CD4-positive, alpha-beta T cell treated with Interleukin-1 beta for 1 hour (primary cell): ENCODE measurements around the gene CTSS.
"Not testable (repeated sequence)": the region's sequence is repeated elsewhere in the genome, so short reads cannot be mapped to it uniquely, and the experiment has no call there.

Source experiments
- DNase-seq, 2 donors: peaks; one replicate each; pipeline ENCODE4 v3.0.0-alpha.2; 2020 to 2022

Gene CTSS

DNA sequence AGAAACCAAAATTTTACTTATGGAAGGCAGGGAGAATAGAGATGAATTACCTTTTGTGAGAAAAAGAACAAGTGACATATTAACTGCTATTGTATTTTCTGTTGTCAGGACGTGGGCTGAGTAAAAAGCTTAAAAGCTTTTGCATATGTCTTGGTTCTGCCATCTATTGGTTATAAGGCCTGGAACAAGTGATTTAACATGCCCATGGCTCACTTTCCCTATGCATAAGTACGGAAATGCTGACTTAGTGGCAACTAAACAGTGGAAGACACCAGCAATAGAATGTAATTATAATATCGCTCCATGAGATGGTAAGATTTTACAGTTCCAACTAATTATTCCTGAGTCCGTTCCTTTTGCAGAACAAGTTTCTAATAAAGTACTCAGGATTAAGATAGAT lies 6.7 kb upstream of the CTSS start:
- DNase-seq = no peak

DNA sequence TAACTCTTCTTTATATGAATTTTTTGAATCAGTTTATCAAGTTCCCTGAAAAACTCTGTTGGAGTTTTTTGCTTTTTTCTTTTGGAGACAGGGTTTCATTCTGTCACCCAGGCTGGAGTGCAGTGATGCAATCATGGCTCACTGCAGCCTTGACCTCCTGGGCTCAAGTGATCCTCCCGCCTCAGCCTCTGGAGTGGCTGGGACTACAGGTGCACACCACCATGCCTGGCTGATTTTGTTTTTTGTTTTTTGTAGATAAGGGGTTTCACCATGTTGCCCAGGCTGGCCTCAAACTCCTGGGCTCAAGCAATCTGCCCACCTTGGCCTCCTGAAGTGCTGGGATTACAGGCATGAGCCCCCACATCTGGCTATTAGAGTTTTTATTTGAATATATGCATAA lies 2.1 kb upstream of the CTSS start:
- DNase-seq = not testable (repeated sequence)

DNA sequence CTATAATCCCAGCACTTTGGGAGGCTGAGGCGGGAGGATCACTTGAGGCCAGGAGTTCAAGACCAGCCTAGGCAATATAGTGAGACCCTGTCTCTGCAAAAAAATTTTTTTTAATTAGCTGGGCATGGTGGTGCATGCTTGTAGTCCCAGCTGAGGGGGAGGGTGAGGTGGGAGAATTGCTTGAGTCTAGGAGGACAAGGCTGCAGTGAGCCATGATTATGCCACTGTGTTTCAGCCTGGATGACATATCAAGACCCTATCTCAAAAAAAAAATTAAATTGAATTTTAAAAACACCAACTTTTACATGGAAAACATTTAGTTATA lies 361 bp upstream of the CTSS start:
- not testable (repeated sequence) for DNase-seq

DNA sequence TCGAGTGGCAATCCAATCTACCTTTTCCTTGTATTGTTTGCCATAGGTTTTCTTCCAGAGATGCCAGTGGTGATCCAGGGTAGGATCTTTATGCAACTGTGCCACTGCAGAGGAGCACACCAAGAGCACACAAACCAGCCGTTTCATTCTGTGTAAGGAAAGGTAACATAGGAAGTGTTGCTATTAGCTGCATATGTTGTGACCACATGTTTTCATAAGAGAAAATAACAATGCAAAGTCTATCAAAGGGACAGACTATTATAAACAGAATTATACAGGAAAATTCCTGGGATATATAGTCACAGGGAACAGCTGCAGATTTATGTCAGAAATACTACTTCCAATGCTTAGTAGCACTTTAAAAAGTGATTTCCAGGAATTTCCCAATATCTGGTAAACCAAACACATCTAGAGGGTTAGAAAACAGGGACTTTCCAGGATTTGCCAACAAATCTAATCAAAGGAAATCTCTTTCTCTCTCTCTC lies 919 bp downstream of the CTSS start:
- peak in 1 of 2 donors; percentile 25 for DNase-seq

DNA sequence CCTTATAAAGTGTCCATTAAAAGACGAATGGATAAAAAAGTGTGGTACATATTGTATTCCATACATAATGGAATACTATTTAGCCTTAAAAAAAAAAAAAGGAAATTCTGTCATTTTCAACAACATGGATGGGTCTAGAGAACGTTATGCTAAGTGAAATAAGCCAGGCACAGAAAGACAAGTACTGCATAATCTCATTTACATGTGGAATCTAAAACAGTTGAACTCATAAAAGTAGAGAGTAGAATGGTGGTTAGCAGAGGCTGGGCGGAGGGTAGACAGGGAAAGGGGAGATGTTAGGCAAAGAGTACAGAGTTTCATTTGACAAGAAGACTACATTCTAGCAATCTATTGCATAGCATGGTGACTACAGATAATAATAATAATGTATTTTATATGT lies 2.6 kb downstream of the CTSS start:
- no peak for DNase-seq

DNA sequence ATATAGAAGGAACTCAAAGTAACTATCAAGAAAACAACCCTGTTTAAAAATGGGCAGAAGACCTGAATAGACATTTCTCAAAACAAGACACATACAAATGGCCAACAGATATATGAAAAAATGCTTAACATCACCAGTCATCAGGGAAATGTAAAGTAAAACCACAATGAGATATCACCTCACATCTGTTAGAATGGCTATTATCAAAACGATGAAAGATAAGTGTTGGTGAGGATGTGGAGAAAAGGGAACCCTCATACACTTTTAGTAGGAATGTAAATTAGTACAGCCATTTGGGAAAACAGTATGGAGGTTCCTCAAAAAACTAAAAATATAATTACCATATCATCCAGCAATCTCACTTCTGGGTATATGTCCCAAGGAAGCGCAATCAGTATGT lies 3.0 kb downstream of the CTSS start:
- no peak for DNase-seq

DNA sequence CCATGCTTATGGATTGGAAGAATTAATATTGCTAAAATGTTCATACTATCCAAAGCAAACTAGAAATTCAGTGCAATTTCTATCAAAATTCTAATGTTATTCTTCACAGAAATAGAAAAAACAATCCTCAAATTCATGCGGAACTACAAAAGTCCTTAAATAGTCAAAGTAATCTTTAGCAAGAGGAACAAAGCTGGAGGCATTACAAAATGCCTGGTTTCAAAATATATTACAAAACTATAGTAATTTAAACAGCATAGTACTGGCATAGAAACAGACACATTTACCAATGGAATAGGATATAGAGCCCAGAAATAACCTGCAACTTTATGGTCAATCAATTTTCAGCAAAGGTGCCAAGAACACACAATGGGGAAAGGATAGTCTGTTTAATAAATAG lies 3.8 kb downstream of the CTSS start:
- no peak for DNase-seq

DNA sequence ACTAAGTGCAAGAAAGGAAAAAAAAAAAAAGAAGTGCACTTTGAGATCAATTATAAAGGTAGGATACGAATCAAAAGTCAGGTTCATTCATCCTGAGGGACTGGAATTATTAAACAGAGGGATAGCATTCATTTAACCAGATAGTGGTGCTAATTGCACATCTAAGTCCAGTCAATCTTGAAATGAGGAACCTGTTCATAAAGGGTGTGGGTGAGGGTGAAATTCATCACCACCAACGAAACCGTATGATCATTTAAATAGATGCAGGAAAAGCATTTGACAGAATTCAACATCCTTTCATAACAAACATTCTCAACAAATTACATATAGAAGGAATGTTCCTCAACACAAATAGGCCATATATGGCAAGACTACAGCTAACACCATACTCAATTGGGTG lies 5.6 kb downstream of the CTSS start:
- no peak for DNase-seq

DNA sequence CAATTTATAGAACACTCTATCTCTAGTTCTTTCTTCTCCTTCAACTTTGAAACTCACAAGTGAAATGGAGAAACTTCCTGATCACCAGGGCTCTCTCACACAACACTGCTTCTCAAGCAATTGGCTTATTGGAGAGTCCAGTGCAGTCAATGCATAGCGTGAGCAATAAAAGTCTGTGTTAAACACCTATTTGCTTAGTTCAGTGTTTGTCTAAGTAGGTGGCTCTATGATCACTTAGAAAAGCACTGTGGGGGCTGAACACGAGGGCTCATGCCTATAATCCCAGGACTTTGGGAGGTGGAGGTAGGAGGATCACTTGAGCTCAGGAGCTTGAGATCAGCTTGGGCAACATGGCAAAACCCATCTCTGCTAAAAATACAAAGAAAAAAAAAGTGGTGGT lies 12.2 kb downstream of the CTSS start:
- no peak for DNase-seq

DNA sequence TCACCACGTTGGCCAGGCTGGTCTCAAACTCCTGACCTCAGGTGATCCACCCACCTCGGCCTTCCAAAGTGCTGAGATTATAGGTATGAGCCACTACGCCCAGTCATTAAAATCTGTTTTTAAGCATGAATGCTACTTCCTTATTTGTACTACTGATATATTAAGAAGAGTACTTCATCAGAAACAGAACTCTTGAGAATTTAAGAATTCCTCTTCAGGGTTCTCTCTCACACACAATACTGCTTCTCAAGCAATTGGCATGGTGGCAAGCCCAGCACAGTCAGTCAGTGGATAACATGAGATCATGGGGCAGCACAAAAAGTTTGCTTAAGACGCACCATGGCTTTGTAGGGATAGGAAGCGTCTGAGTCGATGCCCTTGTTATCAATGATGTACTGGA lies 14.1 kb downstream of the CTSS start:
- DNase-seq = no peak

DNA sequence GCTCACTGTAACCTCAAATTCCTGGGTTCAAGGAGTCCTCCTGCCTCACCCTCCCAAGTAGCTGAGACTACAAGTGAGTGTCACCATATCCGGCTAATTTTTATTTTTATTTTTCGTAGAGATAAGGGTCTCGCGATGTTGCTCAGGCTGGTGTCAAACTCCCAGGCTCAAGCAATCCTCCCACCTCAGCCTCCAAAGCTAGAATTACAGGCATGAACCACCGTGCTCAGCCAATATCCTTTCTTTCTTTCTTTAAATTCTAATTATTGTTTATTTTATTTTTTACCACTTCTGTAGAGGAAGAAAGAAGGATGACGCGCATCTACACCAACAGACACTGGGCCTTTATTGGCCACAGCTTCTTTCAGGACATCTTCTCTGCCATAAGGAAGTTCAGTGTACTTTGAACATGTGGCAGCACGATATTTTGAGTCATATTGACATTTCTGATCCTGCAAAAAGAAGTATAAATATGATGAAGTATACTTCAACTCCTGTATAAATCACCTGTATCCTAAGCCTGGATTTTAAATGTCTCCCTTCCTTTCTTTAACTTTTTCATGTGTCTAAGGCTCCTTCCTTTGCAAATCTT lies 15.8 kb downstream of the CTSS start:
- DNase-seq = no peak

DNA sequence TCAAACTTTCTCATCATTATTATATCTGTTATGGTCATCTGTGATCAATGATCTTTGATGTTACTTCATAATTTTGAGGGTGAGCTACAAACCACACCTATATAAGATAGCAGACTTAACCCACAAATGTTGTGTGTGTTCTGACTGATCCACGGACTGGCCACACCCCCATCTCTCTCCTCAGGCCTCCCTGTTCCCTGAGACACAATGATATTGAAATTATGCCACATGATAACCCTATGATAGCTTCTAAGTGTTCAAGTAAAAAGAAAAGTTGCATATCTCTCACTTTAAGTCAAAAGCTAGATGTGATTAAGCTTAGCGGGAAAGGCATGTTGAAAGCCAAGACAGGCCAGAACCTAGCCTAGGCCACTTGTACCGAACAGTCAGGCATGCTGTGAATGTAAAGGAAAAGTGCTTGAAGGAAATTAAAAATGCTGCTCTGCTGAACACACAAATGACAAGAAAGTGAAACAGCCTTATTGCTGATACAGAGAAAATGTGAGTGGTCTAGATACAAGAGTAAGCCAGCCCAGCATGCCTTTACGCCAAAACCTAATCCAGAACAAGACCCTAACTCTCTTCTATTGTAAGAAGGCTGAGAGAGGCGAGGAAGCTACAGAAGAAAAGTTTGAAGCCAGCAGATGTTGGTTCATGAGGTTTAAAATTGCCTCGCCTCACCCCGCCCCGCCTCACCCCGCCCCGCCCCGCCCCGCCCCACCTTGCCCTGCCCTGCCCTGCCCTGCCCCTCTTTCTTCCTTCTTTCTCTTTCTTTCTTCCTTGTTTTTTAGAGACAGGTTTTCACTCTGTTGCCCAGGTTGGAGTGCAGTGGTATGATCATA lies 16.5 kb downstream of the CTSS start:
- no peak for DNase-seq

DNA sequence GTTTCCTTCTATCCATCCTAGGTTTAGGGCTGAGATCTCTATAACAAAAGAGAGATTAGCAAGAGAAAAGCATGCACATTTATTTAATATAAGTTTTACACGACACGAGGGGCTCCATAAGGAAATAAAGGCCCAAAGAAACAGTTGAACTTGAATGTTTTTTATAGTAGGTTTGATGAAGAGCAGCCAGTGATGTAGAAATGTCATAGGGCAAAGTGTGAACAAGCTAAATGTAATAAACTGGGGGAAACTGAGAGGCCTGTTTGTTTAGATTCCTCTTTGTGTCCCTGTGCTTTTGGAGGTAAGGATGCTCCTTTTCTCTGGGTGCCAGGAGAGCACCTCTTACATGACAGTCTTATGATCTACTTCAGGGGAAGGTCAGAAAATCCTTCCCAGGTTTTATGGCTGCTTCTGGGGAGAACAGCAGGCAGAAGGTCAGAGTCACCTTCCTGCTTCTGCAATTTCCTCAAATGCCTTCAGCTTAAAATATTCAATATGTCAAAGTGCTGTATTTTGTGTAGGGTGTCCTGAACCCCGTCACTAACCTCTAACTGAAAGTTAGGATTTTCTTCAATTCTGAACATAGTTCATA lies 35.4 kb downstream of the CTSS start:
- no peak for DNase-seq

DNA sequence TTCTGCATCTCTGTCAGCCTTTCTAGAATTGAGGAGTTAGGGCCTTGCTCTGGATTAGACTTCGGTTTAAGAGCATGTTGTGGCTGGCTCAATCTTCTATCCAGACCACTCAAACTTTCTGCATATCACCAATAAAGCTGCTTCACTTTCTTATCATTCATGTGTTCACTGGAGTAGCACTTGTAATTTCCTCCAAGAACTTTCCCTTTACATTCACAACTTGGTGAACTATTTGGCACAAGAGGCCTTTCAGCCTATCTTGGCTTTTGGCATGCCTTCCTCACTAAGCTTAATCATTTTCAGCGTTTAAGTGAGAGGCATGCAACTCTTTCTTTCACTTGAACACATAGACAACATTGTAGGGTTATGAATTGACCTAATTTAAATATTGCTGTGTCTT lies 41.2 kb downstream of the CTSS start:
- DNase-seq = no peak

DNA sequence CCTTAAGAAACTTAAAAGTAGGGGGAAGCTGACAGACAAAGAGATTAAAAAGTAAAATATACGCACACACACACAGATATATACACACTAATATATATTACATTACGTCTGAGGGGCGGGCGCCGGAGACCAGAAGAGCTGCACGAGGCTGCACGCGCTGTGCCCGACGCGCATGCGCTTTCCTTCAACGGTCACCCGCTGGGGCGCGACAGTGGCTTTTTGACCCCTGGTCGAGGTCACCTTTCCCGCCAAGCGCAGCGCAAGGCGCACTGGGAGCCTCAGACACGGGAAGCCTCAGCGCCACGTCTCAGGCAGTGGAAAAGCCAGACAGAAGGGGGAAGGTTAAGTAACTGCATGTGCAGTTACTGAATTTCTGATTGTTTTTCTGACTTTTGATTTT lies 44.9 kb downstream of the CTSS start, which contains the start of gene HORMAD1:
HORMAD1 (minus strand) TSS at position 193 of the 400 bp plus-strand sequence. CDS start 1,390 bp downstream, outside the sequence.
- no peak for DNase-seq

DNA sequence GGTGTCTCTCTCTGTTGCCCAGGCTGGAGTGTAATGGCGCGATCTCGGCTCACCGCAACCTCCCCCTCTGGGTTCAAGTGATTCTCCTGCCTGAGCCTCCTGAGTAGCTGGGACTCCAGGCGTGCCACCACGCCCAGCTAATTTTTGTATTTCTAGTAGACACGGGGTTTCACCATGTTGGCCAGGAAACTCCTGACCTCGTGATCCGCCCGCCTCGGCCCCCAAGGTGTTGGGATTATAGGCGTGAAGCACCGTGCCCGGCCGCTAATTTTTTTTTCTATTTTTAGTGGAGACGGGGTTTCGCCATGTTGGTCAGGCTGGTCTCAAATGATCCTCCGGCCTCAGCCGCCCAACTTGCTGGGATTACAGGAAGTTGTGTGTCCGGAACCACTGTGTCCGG lies 45.5 kb downstream of the CTSS start:
- DNase-seq = no peak

DNA sequence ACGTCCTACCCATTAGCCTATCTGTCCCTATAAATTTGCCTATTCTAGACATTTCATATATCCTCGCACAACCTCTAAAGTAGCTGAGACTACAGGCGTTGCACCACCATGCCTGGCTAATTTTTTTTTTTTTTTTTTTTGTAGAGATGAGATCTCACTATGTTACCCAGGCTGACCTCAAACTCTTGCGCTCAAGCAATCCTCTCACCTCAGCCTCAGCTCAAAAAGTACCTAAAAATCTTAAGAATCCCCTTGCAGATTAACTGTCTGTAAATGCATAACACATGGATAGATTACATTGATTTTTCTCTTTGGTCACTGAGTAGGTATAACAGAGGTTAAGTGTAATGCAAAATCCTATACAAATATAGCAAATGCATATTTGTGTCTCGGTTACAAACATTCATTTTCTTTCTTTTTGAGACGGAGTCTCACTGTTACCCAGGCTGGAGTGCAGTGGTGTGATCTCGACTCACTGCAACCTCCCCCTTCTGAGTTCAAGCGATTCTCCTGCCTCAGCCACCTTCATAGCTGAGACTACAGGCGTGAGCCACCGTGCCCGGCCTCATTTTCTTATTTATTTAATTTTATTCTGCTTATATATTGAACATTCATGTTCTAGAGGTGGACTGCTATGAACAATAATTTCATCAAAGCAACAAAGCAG lies 47.2 kb downstream of the CTSS start:
- no peak for DNase-seq

DNA sequence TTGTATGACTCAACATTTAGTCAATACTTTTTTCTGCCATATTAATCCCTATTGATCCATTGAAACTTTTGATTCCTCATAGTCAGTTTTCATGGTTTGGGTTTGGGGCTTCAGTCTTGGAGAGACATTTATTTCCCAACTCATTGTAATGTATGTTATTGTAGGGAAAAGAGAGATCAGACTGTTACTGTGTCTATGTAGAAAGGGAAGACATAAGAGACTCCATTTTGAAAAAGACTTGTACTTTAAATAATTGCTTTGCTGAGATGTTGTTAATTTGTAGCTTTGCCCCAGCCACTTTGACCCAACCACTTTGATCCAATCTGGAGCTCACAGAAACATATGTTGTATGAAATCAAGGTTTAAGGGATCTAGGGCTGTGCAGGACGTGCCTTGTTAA lies 56.5 kb downstream of the CTSS start:
- DNase-seq = not testable (repeated sequence)

DNA sequence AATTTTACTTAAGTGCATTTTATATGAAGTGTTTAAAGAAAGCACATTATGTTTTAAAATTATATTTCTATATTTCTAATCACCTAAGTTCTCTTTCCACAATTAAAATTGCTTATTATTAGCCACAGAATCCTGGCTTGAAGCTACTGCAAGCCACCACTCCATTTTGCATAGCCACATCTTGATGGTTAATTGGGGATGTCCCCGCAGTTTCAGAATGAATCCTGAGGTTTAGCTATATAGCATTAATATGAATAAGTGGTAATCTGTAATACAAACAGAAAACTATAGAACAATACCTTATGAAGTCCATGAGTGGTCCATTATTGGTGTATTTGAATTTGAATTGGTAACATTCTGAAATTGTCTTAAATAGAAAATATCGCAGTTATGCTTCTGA lies 57.0 kb downstream of the CTSS start:
- DNase-seq = no peak

DNA sequence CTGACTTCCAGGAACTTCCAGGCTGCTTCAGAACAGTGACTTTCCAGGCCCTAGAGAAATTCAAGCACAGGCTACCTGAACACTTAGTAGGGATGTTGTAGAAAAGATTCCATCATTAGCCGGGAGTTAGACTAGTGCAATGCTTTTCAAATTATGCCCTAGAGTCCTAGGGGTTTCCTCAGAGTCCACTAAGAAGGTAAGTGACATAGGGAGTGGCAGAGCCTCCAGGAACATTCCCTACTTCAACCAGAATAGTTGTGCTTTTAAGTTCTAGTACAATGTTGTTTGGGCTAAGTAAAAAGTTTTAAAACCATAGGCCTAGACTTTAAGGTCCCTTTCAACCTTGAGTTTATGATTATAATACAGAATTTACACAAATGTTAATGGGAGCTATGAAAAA lies 59.5 kb downstream of the CTSS start:
- DNase-seq = no peak

DNA sequence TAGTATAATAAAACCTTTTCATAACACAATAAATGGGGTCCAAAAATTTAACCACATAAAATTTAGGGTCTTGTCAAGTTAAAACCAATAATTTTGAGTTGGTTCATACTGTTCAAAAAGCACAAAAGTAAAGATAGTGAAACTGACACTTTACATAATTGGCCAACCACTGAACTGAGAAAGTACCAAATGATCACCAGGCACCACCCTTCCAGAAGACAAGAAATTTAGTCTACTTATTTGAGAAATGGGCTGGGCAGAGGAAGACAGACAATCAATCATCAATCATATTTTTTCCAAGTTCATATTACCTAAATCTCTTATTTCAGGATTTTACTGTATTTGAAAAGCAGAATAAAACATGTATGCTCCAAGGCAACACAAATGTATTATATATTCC lies 62.2 kb downstream of the CTSS start:
- no peak for DNase-seq

DNA sequence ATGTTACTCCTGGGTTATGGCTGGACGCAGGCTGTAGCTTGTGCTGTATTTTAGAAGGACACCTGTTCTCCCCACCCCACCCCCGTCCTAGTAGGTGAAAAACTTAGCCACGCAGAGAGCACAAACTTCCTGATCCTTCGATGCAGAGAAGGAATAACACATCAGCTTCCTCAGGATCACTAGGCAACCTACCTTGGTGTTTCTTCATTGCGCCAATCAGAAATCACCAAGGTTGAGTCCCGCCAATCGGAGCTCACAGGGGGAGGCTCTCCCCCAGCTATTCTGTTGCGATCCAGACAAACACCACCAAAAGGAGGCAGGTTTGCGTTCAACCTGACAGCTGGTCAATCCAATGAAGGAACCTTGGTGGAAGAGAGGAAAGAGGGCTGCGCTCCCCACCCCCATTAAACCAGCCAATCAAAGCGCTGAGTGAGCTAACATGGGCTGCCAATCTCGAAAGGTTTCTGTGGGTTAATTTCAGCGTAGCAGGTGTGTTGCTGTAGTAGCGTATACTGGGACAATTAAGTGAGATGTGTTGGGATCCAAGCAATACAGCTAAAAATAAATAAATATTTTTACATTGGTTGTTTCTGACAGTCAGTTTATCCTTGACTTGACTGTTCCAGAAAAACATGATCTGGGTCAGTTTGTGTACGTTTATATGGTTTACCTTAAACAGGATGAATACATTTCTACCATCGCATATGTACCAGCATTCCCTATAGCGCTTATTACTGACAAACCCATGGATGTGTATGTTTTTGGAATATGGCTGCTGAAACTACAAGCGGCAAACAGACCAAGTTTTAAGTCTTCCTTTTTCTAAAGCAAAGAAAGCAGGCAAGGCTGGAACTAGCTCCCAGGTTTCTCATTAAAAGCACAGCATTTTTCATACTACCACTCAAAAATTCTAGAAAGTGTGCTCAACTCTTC lies 68.3 kb downstream of the CTSS start, which contains the start of gene GOLPH3L:
GOLPH3L (minus strand) TSS at position 160 of the 933 bp plus-strand sequence. CDS start 2,316 bp downstream, outside the sequence.
- peak; percentile 93 to 96 for DNase-seq
